ENCODE results near the gene COL21A1.

- no peak for TF ChIP-seq ZNF225 (CRISPR knock-in tag; IDR thresholded peaks at IDR 0.05)
- no peak for TF ChIP-seq KDM6A (CRISPR knock-in tag; IDR thresholded peaks at IDR 0.05; ENCODE audit: low read depth)
- no peak for TF ChIP-seq ZNF879 (CRISPR knock-in tag; IDR thresholded peaks at IDR 0.05)
- no peak for TF ChIP-seq SATB2 (CRISPR knock-in tag; IDR thresholded peaks at IDR 0.05)
- no peak for TF ChIP-seq EP300 (IDR thresholded peaks at IDR 0.05; ENCODE audit: low read depth in 2 of 2, low read length in 2 of 2)
- no peak for TF ChIP-seq EP300 (CRISPR knock-in tag; IDR thresholded peaks at IDR 0.05; ENCODE audit: borderline replicate concordance)
- no peak for TF ChIP-seq PHF20 (CRISPR knock-in tag; IDR thresholded peaks at IDR 0.05)
- no peak for TF ChIP-seq ZNF512B (CRISPR knock-in tag; IDR thresholded peaks at IDR 0.05; ENCODE audit: borderline replicate concordance)
- TF ChIP-seq SMYD3 (CRISPR knock-in tag; IDR thresholded peaks at IDR 0.05), result no peak
- no peak for TF ChIP-seq ATF3 (CRISPR knock-in tag; IDR thresholded peaks at IDR 0.05)
- TF ChIP-seq ZZZ3 (CRISPR knock-in tag; IDR thresholded peaks at IDR 0.05; ENCODE audit: borderline replicate concordance), result no peak
- TF ChIP-seq ZNF639 (CRISPR knock-in tag; conservative IDR thresholded peaks at IDR 0.05), result no peak
- TF ChIP-seq CTCF (CRISPR knock-in tag; IDR thresholded peaks at IDR 0.05), result no peak
- no peak for TF ChIP-seq CBX2 (IDR thresholded peaks at IDR 0.05; ENCODE audit: low read depth, low read length)
- TF ChIP-seq CBX2 (CRISPR knock-in tag; IDR thresholded peaks at IDR 0.05; ENCODE audit: low read depth), result no peak
- no peak for TF ChIP-seq JUNB (CRISPR knock-in tag; IDR thresholded peaks at IDR 0.05; ENCODE audit: borderline replicate concordance)
These were observed 44.0 kb upstream of the COL21A1 start for GRCh38 chr6:56291302-56291917.

Measured in HepG2 (cell line).